Left colon (tissue), 2 donors: ENCODE measurements around the gene STRN. TPM values are rescaled to one million over a fixed set of nuclear protein-coding genes. Genes with fewer than 3 reads are reported as not detected.
"Not testable (repeated sequence)": the region's sequence is repeated elsewhere in the genome, so short reads cannot be mapped to it uniquely, and the experiment has no call there.

Source experiments
- ATAC-seq: fragments of 200-7000 bp; cut with Tn5 transposase; one replicate; pipeline ENCODE4 v1.9.1; 2020; ENCODE audit warnings: mild to moderate bottlenecking, moderate library complexity
- DNase-seq, 2 donors: peaks; one replicate each; pipeline ENCODE4 v3.0.0-alpha.2; 2020
- intact Hi-C, 2 donors: fragments of 100-400 bp; cut with DNase I in 1 of 2; cut with micrococcal nuclease in 1 of 2; formaldehyde crosslinking; loops; one replicate each; pipeline versions ENCODE4 v1.11.2 to v1.14.0; 2022; cut with DNase I, micrococcal nuclease
- total RNA-seq, 2 donors: library from RNA; stranded (reverse); fragmentation: NEBNext Ultra II Directional; extraction: Animal tissue kit (Norgen Biotek cat#: 25700); gene quantifications; one replicate each; pipeline ENCODE4 v1.2.1, GENCODE V29; 2021
- donor health status: DM: no; HTN: no; CAD: no.
- donor health status: DM: yes; HTN: yes; CAD: no.

The STRN gene
- total RNA-seq, 2 donors from 2014 or later = 36.8 to 45.8 TPM

GRCh38 chr2:36922629-36923028, 43.7 kb downstream of the STRN start:
- intact Hi-C loops, ATAC-seq, DNase-seq: not testable (repeated sequence)

- intact Hi-C loops = no loop called here
- ATAC-seq = no peak
- DNase-seq = no peak
Observed at GRCh38 chr2:36921984-36922383, 44.4 kb downstream of the STRN start.

- no peak for ATAC-seq
- DNase-seq = no peak
Observed at GRCh38 chr2:36919041-36919837, 47.1 kb downstream of the STRN start.

GRCh38 chr2:36918307-36918706, 48.0 kb downstream of the STRN start:
- DNase-seq (no peak), ATAC-seq (no peak)
- intact Hi-C loops = no loop called here

More at GRCh38 chr2:36919041-36919837, 47.1 kb downstream of the STRN start:
- intact Hi-C loops = no loop called here

GRCh38 chr2:36915627-36916026, 50.7 kb downstream of the STRN start:
- intact Hi-C loops = no loop called here
- ATAC-seq (peak; percentile 45), DNase-seq (no peak)

GRCh38 chr2:36912695-36913094, 53.6 kb downstream of the STRN start:
- DNase-seq (no peak), ATAC-seq (no peak)
- intact Hi-C loops = no loop called here

GRCh38 chr2:36911012-36911411, 55.3 kb downstream of the STRN start:
- intact Hi-C loops = no loop called here
- no peak for ATAC-seq
- DNase-seq = no peak

GRCh38 chr2:36906277-36906676, 60.1 kb downstream of the STRN start:
- ATAC-seq (no peak), DNase-seq (no peak)
- intact Hi-C loops = no loop called here

GRCh38 chr2:36904636-36905035, 61.7 kb downstream of the STRN start:
- no peak for DNase-seq
- no peak for ATAC-seq
- intact Hi-C loops = no loop called here

GRCh38 chr2:36902385-36903120, 63.8 kb downstream of the STRN start:
- intact Hi-C loops = no loop called here
- no peak for ATAC-seq
- no peak for DNase-seq

GRCh38 chr2:36892805-36893204, 73.5 kb downstream of the STRN start:
- intact Hi-C loops = no loop called here
- ATAC-seq (peak; percentile 23), DNase-seq (no peak)

GRCh38 chr2:36889795-36890194, 76.5 kb downstream of the STRN start:
- ATAC-seq (peak; percentile 98), DNase-seq (no peak)
- intact Hi-C loops = no loop called here

- intact Hi-C loops, ATAC-seq: not testable (repeated sequence)
Observed at GRCh38 chr2:36887095-36887494, 79.2 kb downstream of the STRN start.

GRCh38 chr2:36886664-36887063, 79.7 kb downstream of the STRN start:
- no peak for ATAC-seq
- intact Hi-C loops = no loop called here
- no peak for DNase-seq

More at GRCh38 chr2:36887095-36887494, 79.2 kb downstream of the STRN start:
- DNase-seq = not testable (repeated sequence)

- intact Hi-C loops = no loop called here
- DNase-seq = no peak
- no peak for ATAC-seq
Observed at GRCh38 chr2:36885605-36886004, 80.7 kb downstream of the STRN start.

GRCh38 chr2:36882532-36882931, 83.8 kb downstream of the STRN start:
- no peak for DNase-seq
- intact Hi-C loops = no loop called here
- peak; percentile 21 for ATAC-seq

- DNase-seq (no peak), ATAC-seq (peak; percentile 88)
- intact Hi-C loops = no loop called here
Observed at GRCh38 chr2:36881816-36882215, 84.5 kb downstream of the STRN start.

GRCh38 chr2:36878429-36878828, 87.9 kb downstream of the STRN start:
- intact Hi-C loops = no loop called here
- ATAC-seq = peak; percentile 83
- DNase-seq = no peak

- DNase-seq (no peak), ATAC-seq (no peak)
- intact Hi-C loops = no loop called here
Observed at GRCh38 chr2:36871068-36871707, 95.1 kb downstream of the STRN start.

- DNase-seq (no peak), ATAC-seq (no peak)
- intact Hi-C loops = no loop called here
Observed at GRCh38 chr2:36869606-36870005, 96.7 kb downstream of the STRN start.
